Esophagus (tissue), 2 donors: ENCODE measurements around the gene MFSD6. TPM values are rescaled to one million over a fixed set of nuclear protein-coding genes. Genes with fewer than 3 reads are reported as not detected.

Experiments
- H3K27ac ChIP-seq, 2 donors: one replicate each; pipeline ENCODE4 v1.5.1; 2013; ENCODE audit warnings: low read depth in 2 of 2, mild to moderate bottlenecking in 2 of 2, inconsistent platforms in 1 of 2, low read length in 1 of 2, moderate library complexity in 1 of 2
- H3K27me3 ChIP-seq, 2 donors: one replicate each; pipeline ENCODE4 v1.6.1; 2013; ENCODE audit warnings: low read length in 2 of 2, control low read depth in 1 of 2, mild to moderate bottlenecking in 1 of 2; ENCODE audit not compliant: insufficient read depth in 2 of 2, control insufficient read depth in 1 of 2
- H3K36me3 ChIP-seq, 2 donors: one replicate each; pipeline ENCODE4 v1.6.1; 2013; ENCODE audit warnings: low read length in 1 of 2; ENCODE audit not compliant: control insufficient read depth in 2 of 2, insufficient read depth in 2 of 2
- H3K4me1 ChIP-seq, 2 donors: one replicate each; pipeline ENCODE4 v1.6.1; 2013; ENCODE audit warnings: low read length in 1 of 2; ENCODE audit not compliant: control insufficient read depth in 2 of 2, insufficient read depth in 2 of 2
- H3K4me3 ChIP-seq, 2 donors: one replicate each; pipeline ENCODE4 v1.5.1; 2013; ENCODE audit warnings: low read length in 2 of 2, mild to moderate bottlenecking in 2 of 2, low read depth in 1 of 2, moderate library complexity in 1 of 2
- H3K9me3 ChIP-seq, 2 donors: one replicate each; pipeline ENCODE4 v1.6.1; 2013; ENCODE audit warnings: mild to moderate bottlenecking in 2 of 2, low read depth in 1 of 2, low read length in 1 of 2, moderate library complexity in 1 of 2; ENCODE audit not compliant: control insufficient read depth in 2 of 2, insufficient read depth in 1 of 2
- WGBS, 2 donors: extraction: QIAGEN DNeasy Blood & Tissue Kit; methylation state at CpG; one replicate each; pipeline ENCODE4 v1.1.7; 2013; 5-methylcytosine and 5-hydroxymethylcytosine counted together
- polyA plus RNA-seq, 2 donors: library from polyadenylated mRNA; stranded (reverse); fragments of 200-250 nt; gene quantifications; one replicate each; pipeline ENCODE4 v1.2.3, GENCODE V29; 2013
- donor health status: healthy with polysubstance abuse.
- donor health status: Bipolar disorder and iron deficiency.

MFSD6 gene
- polyA plus RNA-seq, 2 donors: 25.2 to 30.5 TPM

DNA sequence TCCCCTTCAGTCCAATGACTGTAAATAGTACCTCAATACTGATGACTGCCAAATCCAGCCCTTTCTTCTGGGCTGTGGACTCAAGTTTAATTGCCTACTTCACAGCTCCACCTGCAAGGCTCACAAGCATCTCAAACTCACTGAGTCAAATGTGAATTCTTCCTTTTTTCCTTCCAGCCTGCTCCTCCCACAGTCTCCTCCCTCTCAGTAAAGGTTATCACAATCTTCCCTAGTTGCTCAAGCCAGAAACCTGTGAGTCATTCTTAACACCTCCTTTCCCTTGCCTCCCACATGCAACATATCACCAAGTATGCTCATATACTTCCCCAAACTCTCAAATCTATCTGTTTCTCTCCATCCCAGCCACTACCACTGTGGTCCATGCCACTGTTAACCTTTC, 3.7 kb upstream of the MFSD6 start:
- no peaks in the 10 kb centered on the region for H3K27me3 ChIP-seq
- no peaks in the 10 kb centered on the region for H3K9me3 ChIP-seq
- H3K27ac ChIP-seq: peak overlapping the region in 1 of 2 donors; percentile 74
- no peak overlapping the region for H3K4me3 ChIP-seq
- peaks cover 0 to 6% of the 10 kb centered on the region in 2 donors for H3K4me1 ChIP-seq
- no peaks in the 10 kb centered on the region for H3K36me3 ChIP-seq

DNA sequence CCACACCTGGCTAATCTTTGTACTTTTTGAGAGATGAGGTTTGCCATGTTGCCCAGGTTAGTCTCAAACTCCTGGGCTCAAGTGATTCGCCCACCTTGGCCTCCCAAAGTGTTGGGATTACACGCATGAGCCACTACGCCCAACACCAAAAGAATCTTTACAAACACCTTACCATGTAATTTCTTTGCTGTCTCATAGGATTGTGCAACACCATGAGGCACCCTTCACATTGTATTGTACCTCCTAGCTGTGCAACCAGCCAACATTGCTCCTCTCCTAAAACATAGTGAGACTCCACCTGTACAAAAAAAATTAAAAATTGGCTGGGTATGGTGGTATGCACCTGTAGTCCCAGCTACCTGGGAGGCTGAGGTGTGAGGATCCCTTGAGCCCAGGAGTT, 3.1 kb upstream of the MFSD6 start:
- no peaks in the 10 kb centered on the region for H3K9me3 ChIP-seq
- H3K4me1 ChIP-seq: peaks cover 0 to 6% of the 10 kb centered on the region in 2 donors
- WGBS, 2 donors: 69 to 81% methylated on average over 3 of the region's 3 CpGs
- no peaks in the 10 kb centered on the region for H3K27me3 ChIP-seq
- H3K36me3 ChIP-seq: no peaks in the 10 kb centered on the region
- no peak overlapping the region for H3K4me3 ChIP-seq
- peak overlapping the region in 1 of 2 donors; percentile 74 for H3K27ac ChIP-seq

DNA sequence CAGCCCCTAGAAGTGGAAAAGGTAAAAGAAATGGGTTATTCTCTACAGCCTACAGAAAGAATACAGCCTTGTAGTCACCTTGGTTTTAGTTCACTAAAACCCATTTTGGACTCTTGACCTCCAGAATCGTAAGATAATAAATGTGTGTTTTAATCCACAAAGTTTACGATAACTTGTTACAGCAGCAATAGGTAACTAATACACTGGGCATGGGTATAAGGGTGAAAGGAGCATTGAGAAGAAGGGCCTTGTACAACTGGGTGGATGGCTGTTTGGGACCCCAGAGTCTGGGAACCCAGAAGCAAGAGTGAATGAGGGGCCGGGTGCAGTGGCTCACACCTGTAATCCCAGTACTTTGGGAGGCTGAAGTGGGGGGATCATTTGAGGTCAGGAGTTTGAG, 2.2 kb upstream of the MFSD6 start:
- Histone ChIP-seq H3K36me3 (no peaks in the 10 kb centered on the region), H3K9me3 (no peaks in the 10 kb centered on the region), H3K27ac (no peak overlapping the region), H3K4me3 (no peak overlapping the region), H3K27me3 (no peaks in the 10 kb centered on the region), H3K4me1 (peaks cover 0 to 6% of the 10 kb centered on the region in 2 donors)
- 82 to 83% methylated on average over 3 of the region's 3 CpGs for WGBS, 2 donors

DNA sequence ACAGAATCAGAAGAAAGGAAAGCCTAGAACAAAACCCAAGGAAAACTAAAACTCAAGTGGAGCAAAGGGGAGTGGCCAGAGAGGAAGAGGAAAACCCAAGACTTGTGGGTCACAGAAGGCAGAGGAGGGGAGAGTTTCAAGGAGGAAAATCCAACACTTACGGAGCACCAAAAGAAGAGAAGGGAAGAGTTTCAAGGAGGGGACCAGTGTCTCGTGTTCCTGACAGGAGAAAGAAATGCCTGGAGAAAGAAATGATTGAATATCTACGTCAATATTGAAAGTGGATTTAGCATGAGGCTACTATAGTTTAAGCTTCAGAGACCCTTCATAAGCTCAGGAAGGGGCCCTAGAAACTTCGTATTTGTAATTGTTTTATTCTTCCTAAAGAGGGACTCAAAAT, 1.4 kb upstream of the MFSD6 start:
- no peak overlapping the region for H3K4me3 ChIP-seq

DNA sequence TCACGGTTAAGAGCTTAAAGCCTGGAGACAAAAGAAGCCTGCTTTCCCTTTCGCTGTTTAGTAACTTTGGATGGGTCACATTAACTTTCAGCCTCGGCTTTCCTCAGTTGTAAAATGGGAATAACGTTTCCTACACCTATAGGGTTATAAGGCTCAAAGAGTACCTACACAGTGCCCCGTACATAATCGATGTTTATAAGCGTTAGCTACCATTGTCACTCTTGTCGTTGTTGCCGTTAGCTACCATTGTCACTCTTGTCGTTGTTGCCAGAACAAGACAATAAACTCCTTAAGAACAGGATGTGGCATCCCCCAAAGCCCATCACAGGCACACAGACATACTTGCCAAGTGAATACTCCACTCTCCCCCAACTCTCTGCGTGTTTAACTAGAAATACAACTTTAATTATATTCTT, 901 bp upstream of the MFSD6 start:
- H3K36me3 ChIP-seq: no peaks in the 10 kb centered on the region
- peak overlapping the region; percentile 83 to 94 for H3K4me3 ChIP-seq
- H3K9me3 ChIP-seq: no peaks in the 10 kb centered on the region
- 42 to 45% methylated on average over 11 of the region's 11 CpGs for WGBS, 2 donors
- peaks cover 0 to 6% of the 10 kb centered on the region in 2 donors for H3K4me1 ChIP-seq
- no peaks in the 10 kb centered on the region for H3K27me3 ChIP-seq
- peak overlapping the region; percentile 94 to 98 for H3K27ac ChIP-seq

More for the DNA sequence above, 1.4 kb upstream of the MFSD6 start:
- WGBS, 2 donors: 78 to 84% methylated on average over 4 of the region's 4 CpGs
- H3K27me3 ChIP-seq: no peaks in the 10 kb centered on the region
- H3K4me1 ChIP-seq: peaks cover 0 to 6% of the 10 kb centered on the region in 2 donors
- H3K27ac ChIP-seq: no peak overlapping the region
- no peaks in the 10 kb centered on the region for H3K36me3 ChIP-seq
- H3K9me3 ChIP-seq: no peaks in the 10 kb centered on the region

DNA sequence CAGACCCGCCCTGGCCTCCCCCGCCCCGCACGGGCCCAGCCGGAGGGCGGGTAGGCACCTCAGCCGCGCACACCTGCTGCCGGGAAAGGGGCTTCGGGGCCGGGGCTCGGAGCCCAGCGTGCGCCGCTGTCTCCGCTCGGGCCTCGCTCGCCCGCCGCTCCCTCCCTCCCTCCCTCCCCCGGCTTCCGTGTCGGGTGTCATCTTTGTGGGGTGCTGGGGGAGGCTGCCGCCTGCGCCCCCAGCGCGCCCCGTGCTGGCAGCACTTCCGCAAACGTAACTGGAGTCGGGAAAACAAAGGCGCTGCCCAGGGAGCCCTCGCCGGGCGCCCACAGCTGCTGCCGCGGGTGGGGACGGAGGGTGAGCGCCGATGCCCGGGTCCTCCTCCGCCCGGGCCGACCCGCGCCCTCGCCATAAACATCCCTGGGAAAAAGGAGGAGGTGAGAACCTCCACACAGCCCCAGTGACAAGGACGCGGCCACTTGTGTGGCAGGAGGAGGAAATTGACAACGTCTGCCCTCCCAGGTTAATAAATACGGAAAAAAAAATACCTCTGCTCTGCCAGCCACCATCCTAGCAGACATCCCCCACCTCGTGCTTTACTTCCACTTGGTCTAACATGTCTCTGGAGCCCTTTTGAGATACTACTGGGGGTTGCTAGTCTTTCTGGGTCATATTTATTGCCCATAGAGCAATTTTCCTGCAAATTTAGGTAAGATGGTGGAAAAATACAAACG, 550 bp downstream of the MFSD6 start:
- H3K9me3 ChIP-seq: no peaks in the 10 kb centered on the region
- WGBS, 2 donors: 1% methylated on average over 54 of the region's 54 CpGs
- H3K27me3 ChIP-seq: no peaks in the 10 kb centered on the region
- H3K36me3 ChIP-seq: no peaks in the 10 kb centered on the region
- H3K4me1 ChIP-seq: peaks cover 3 to 12% of the 10 kb centered on the region in 2 donors
- peak overlapping the region; percentile 83 to 94 for H3K4me3 ChIP-seq
- H3K27ac ChIP-seq: peak overlapping the region; percentile 94 to 98

DNA sequence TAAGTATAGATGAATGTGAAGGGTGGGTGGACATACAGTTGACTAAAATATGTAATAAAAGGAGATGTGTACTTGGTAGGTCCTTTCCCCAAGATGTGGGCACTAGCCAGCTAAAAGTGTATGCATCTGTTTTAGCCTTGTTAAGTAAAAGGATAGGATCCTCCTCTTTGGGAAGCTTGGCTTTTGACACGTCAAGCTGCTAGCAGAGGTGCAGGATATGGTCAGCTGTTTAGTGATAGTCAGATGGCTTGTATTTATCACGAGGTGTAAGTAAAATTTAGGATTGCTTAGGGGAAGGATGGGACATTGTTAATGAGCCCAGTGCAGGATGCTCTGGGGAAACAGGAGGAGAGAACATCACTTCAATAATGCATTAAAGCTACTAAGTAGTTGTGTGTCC, 1.5 kb downstream of the MFSD6 start:
- H3K27me3 ChIP-seq: no peaks in the 10 kb centered on the region
- no peak overlapping the region for H3K27ac ChIP-seq
- no peaks in the 10 kb centered on the region for H3K9me3 ChIP-seq
- WGBS, 2 donors: 30 to 33% methylated on average over 2 of the region's 2 CpGs
- H3K4me1 ChIP-seq: peaks cover 6 to 14% of the 10 kb centered on the region in 2 donors
- H3K36me3 ChIP-seq: no peaks in the 10 kb centered on the region
- H3K4me3 ChIP-seq: peak overlapping the region in 1 of 2 donors; percentile 94

DNA sequence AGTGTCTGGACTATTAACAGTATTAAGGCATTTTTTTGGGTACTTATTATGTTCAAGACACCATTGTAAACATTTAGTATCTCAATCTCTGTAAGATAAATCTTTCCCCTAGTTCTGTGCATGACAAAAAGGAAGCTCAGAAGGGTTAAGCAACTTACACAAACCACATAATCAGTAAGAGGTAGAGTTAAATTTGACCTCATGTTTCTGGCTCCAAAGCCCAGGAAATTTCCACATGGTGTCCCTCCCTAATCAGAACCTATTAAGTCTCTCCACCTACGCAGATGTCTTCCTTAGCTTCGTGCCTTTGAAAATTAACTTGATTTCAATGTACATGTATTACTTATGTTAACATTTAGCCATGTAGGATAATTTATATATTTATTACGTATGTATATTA, 2.0 kb downstream of the MFSD6 start:
- WGBS, 2 donors: 54 to 64% methylated on average over 3 of the region's 3 CpGs
- Histone ChIP-seq H3K4me3 (no peak overlapping the region), H3K27me3 (no peaks in the 10 kb centered on the region)

DNA sequence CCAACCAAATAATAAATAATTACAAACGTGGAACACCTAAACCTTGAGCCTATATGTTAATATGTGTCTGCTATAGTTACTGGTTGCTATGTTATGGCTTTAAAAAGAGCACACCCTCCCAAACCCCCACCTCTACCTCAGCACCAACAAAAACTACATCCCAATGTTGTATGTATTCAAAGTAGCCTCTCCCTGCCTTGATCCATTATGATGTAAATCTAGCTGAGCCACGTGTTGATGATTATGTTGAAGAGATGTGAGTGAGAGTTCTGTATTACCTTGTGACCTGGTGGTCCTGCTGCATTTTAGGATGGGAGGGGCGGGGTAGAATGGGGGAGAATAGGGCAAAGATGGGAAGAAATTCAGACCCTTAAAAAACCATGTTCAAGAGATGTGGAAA, 4.8 kb downstream of the MFSD6 start:
- Histone ChIP-seq H3K9me3 (no peaks in the 10 kb centered on the region), H3K4me3 (no peak overlapping the region), H3K36me3 (no peaks in the 10 kb centered on the region), H3K4me1 (peaks cover 9% of the 10 kb centered on the region in 2 donors), H3K27me3 (no peaks in the 10 kb centered on the region), H3K27ac (peak overlapping the region; percentile 46 to 73)
- 48 to 55% methylated on average over 3 of the region's 3 CpGs for WGBS, 2 donors

More for the DNA sequence above, 2.0 kb downstream of the MFSD6 start:
- H3K36me3 ChIP-seq: no peaks in the 10 kb centered on the region
- no peak overlapping the region for H3K27ac ChIP-seq
- no peaks in the 10 kb centered on the region for H3K9me3 ChIP-seq
- peaks cover 6 to 14% of the 10 kb centered on the region in 2 donors for H3K4me1 ChIP-seq

DNA sequence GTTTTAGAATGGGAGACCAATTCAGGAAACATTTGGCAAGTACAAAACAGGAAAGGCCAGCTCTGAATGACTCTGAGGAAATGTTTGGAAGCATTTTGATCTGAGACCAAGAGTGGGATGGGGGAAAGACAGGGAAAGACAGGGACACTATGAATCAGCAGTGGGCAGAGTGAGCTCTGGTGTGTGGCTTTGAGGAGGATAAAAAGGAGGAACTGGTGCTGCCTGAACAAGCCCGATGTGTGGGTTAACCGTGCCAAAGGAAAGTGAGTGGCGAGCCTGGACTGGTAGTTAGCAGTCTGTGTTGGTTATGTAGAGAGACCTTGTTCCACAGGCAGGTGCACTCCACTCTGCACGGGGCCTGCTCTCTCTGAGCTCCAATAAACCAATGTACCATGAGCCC, 5.3 kb downstream of the MFSD6 start:
- H3K4me1 ChIP-seq: peaks cover 9% of the 10 kb centered on the region in 2 donors
- peak overlapping the region; percentile 46 to 79 for H3K27ac ChIP-seq
- H3K4me3 ChIP-seq: no peak overlapping the region
- WGBS, 2 donors: 35 to 45% methylated on average over 4 of the region's 4 CpGs
- no peaks in the 10 kb centered on the region for H3K36me3 ChIP-seq
- H3K9me3 ChIP-seq: no peaks in the 10 kb centered on the region
- H3K27me3 ChIP-seq: no peaks in the 10 kb centered on the region
